GM12878 (cell line): ENCODE data around the gene CLPX. TPM values are rescaled to one million over a fixed set of nuclear protein-coding genes. Genes with fewer than 3 reads are reported as not detected.

Experiments used
- ATAC-seq: fragments of 200-7000 bp; cut with Tn5 transposase; 3 replicates; pipeline ENCODE4 v1.9.1; 2020; ENCODE audit warnings: mild to moderate bottlenecking, moderate library complexity
- BruUV-seq: library from RNA; stranded (reverse); fragments of 400-500 nt; replicated peaks from 2 replicates; lab custom pipeline; 2021; lab: Mats Ljungman, UMichigan
- CTCF ChIA-PET: fragments of 300-600 bp; sonication (Branson Sonifier 250); formaldehyde crosslinking; extraction: SDS; loops from one replicate; lab custom pipeline; 2021; ENCODE audit warnings: inconsistent platforms; lab: Yijun Ruan, JAX
- POLR2A ChIA-PET: fragments of 350-600 bp; formaldehyde crosslinking; extraction: SDS; loops from one replicate; lab custom pipeline; 2021; ENCODE audit warnings: inconsistent platforms; lab: Charles Lee
- RAD21 ChIA-PET: fragments of 300-600 bp; sonication (Branson Sonifier 250); formaldehyde crosslinking; loops from one replicate; lab custom pipeline; 2023; ENCODE audit warnings: antibody characterized with exemption; ENCODE audit not compliant: unreplicated experiment; lab: Charles Lee
- SMC1A ChIA-PET: fragments of 300-600 bp; sonication (Branson Sonifier 250); formaldehyde crosslinking; loops from one replicate; lab custom pipeline; 2023; ENCODE audit not compliant: unreplicated experiment, uncharacterized antibody; lab: Charles Lee
- DNase-seq: peaks from one replicate; pipeline ENCODE4 v3.0.0-alpha.2; 2011; ENCODE audit warnings: low read depth, low spot score
- FAIRE-seq: peaks from 3 replicates; lab custom pipeline; 2011; peaks lifted over from hg19 to GRCh38; lab: Jason Lieb, UNC
- H2AFZ ChIP-seq: 2 replicates; pipeline ENCODE4 v1.6.0; 2011; ENCODE audit warnings: low read depth, low read length, control low read depth; ENCODE audit not compliant: control insufficient read depth
- H3K27ac ChIP-seq: 2 replicates; pipeline ENCODE4 v1.5.1; 2011; ENCODE audit warnings: control low read depth; ENCODE audit not compliant: control insufficient read depth, insufficient read depth
- H3K27me3 ChIP-seq, 2 experiments: replicated peaks in 1 of 2; 2 replicates each; pipeline versions ENCODE4 v1.6.0 to v1.6.1; 2011; ENCODE audit warnings: low read length in 1 of 2; ENCODE audit not compliant: control insufficient read depth in 2 of 2, insufficient read depth in 2 of 2
- H3K36me3 ChIP-seq, 2 experiments: 2 replicates each; pipeline ENCODE4 v1.5.1; 2011; ENCODE audit warnings: low read length in 1 of 2; ENCODE audit not compliant: control insufficient read depth in 2 of 2, insufficient read depth in 2 of 2
- H3K4me1 ChIP-seq: 2 replicates; pipeline ENCODE4 v1.6.1; 2011; ENCODE audit warnings: mild to moderate bottlenecking, low read length, moderate library complexity, mixed read lengths; ENCODE audit not compliant: control insufficient read depth, insufficient read depth
- H3K4me2 ChIP-seq: 2 replicates; pipeline ENCODE4 v1.6.0; 2011; ENCODE audit warnings: control low read depth; ENCODE audit not compliant: control insufficient read depth, insufficient read depth
- H3K4me3 ChIP-seq: fragments of 200-600 bp; sonication (generic); 2 replicates; pipeline ENCODE4 v1.5.1; 2016
- H3K79me2 ChIP-seq: 2 replicates; pipeline ENCODE4 v1.6.0; 2011; ENCODE audit warnings: low read length; ENCODE audit not compliant: control insufficient read depth, insufficient read depth
- H3K9ac ChIP-seq: 2 replicates; pipeline ENCODE4 v1.8.0; 2011; ENCODE audit warnings: low read length, control low read depth, mixed read lengths; ENCODE audit not compliant: control insufficient read depth, insufficient read depth
- H3K9me3 ChIP-seq: replicated peaks from 3 replicates; pipeline ENCODE4 v1.5.1; 2011; ENCODE audit warnings: mild to moderate bottlenecking, low read length; ENCODE audit not compliant: control insufficient read depth, insufficient read depth
- H4K20me1 ChIP-seq: 2 replicates; pipeline ENCODE4 v1.6.0; 2011; ENCODE audit not compliant: control insufficient read depth, insufficient read depth
- HDGF ChIP-seq: fragments of 450-650 bp; IDR thresholded peaks from 2 replicates; pipeline ENCODE4 v1.6.1; 2016; ENCODE audit warnings: antibody characterized with exemption
- MTA2 ChIP-seq: fragments of 450-650 bp; IDR thresholded peaks from 2 replicates; pipeline ENCODE4 v1.6.1; 2016; ENCODE audit warnings: low read depth, mild to moderate bottlenecking, moderate library complexity
- RAD51 ChIP-seq: fragments of 450-650 bp; IDR thresholded peaks from 2 replicates; pipeline ENCODE4 v1.6.1; 2016; ENCODE audit warnings: moderate library complexity, mild to moderate bottlenecking, inconsistent platforms
- RUNX3 ChIP-seq: IDR thresholded peaks from 2 replicates; pipeline ENCODE4 v1.6.1; 2012; ENCODE audit warnings: low read length, inconsistent platforms
- SUZ12 ChIP-seq: fragments of 200-600 bp; sonication (generic); IDR thresholded peaks from one replicate; pipeline ENCODE4 v1.6.1; 2018; ENCODE audit warnings: antibody characterized with exemption, mild to moderate bottlenecking; ENCODE audit not compliant: unreplicated experiment
- TCF12 ChIP-seq: IDR thresholded peaks from 2 replicates; pipeline ENCODE4 v1.6.1; 2011; ENCODE audit warnings: low read depth, mild to moderate bottlenecking, low read length
- TCF3 ChIP-seq: IDR thresholded peaks from 2 replicates; pipeline ENCODE4 v1.6.1; 2012; ENCODE audit warnings: low read depth, mild to moderate bottlenecking, low read length, borderline replicate concordance; ENCODE audit not compliant: insufficient read depth
- YY1 ChIP-seq: IDR thresholded peaks from 2 replicates; pipeline ENCODE4 v1.6.1; 2011; ENCODE audit warnings: low read depth, mild to moderate bottlenecking, low read length
- ZNF217 ChIP-seq: fragments of 450-650 bp; IDR thresholded peaks from 2 replicates; pipeline ENCODE4 v1.6.1; 2017; ENCODE audit warnings: antibody characterized with exemption, mild to moderate bottlenecking
- whole genome bisulfite sequencing: methylation state at CpG from one replicate; pipeline ENCODE4 v1.1.6; 2016; ENCODE audit warnings: low lambda C conversion rate; ENCODE audit not compliant: insufficient replicate concordance, insufficient coverage; ENCODE audit errors: missing lambda C conversion rate; 5-methylcytosine and 5-hydroxymethylcytosine counted together
- in situ Hi-C: fragments of 300-500 bp; cut with MboI; formaldehyde crosslinking; loops from 9 replicates; pipeline ENCODE4 v1.14.3; 2018; ENCODE audit warnings: mixed read lengths
- intact Hi-C: fragments of 100-400 bp; cut with micrococcal nuclease; formaldehyde crosslinking; loops from one replicate; pipeline ENCODE4 v1.14.2; 2022; ENCODE audit not compliant: unreplicated experiment
- polyA plus RNA-seq, 11 experiments: library from polyadenylated mRNA; depleted of rRNA in 4 of 11; unstranded in 6 of 11; stranded (reverse) in 5 of 11; fragments of >200 nt; fragmentation: Nextera tagmentation in 4 of 11; fragmentation: Illumina TruSeq in 1 of 11; extraction: Ambion mirVana in 4 of 11; extraction: Trizol in 1 of 11; gene quantifications; 1 replicate in 1 of 11; 2 replicates in 10 of 11; pipeline versions ENCODE4 v1.2.1 to v1.2.3, GENCODE V29; 2011 to 2016; ENCODE audit warnings: inconsistent platforms in 2 of 11, missing spikeins in 2 of 11, low read depth in 1 of 11
- total RNA-seq, 4 experiments: library from RNA; depleted of rRNA in 3 of 4; stranded (reverse); fragments of >200 nt in 3 of 4; fragmentation: Illumina TruSeq in 1 of 4; extraction: Trizol in 1 of 4; gene quantifications; 2 replicates each; pipeline versions ENCODE4 v1.2.1 to v1.2.3, GENCODE V29; 2013 to 2021
- TF ChIP-seq, protein P1 (sequence below): fragments of 450-650 bp; formaldehyde crosslinking; IDR thresholded peaks from 2 replicates; pipeline ENCODE4 v1.4.0; 2022; ENCODE audit warnings: mild to moderate bottlenecking, moderate library complexity
- TF ChIP-seq, protein P2 (sequence below): IDR thresholded peaks from 2 replicates; pipeline ENCODE4 v1.6.1; 2012; ENCODE audit warnings: improper control_type of control experiment, low read depth, low read length; ENCODE audit not compliant: insufficient replicate concordance
- TF ChIP-seq, protein P3 (sequence below): fragments of 450-650 bp; IDR thresholded peaks from 2 replicates; pipeline ENCODE4 v1.6.1; 2017; ENCODE audit warnings: mild to moderate bottlenecking

Gene CLPX
- total and polyA plus RNA-seq, 10 of the 15 experiments (the other 5 are each of a cell fraction or from before 2014, with no cell fraction given) = 10.1 to 57.4 (median 31.3) TPM

GRCh38 chr15:65110676-65111292 is 74.4 kb downstream of the CLPX start (continued):
- TF ChIP-seq, protein P1, sequence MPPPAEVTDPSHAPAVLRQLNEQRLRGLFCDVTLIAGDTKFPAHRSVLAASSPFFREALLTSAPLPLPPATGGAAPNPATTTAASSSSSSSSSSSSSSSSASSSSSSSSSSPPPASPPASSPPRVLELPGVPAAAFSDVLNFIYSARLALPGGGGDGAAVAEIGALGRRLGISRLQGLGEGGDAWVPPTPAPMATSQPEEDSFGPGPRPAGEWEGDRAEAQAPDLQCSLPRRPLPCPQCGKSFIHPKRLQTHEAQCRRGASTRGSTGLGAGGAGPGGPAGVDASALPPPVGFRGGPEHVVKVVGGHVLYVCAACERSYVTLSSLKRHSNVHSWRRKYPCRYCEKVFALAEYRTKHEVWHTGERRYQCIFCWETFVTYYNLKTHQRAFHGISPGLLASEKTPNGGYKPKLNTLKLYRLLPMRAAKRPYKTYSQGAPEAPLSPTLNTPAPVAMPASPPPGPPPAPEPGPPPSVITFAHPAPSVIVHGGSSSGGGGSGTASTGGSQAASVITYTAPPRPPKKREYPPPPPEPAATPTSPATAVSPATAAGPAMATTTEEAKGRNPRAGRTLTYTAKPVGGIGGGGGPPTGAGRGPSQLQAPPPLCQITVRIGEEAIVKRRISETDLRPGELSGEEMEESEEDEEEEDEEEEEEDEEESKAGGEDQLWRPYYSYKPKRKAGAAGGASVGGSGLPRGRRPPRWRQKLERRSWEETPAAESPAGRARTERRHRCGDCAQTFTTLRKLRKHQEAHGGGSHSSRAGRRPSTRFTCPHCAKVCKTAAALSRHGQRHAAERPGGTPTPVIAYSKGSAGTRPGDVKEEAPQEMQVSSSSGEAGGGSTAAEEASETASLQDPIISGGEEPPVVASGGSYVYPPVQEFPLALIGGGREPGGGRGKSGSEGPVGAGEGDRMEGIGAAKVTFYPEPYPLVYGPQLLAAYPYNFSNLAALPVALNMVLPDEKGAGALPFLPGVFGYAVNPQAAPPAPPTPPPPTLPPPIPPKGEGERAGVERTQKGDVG (CRISPR knock-in tag) = no peak
- TF ChIP-seq ZNF217 (no peak), TCF12 (no peak), HDGF (no peak)

GRCh38 chr15:65106011-65106590 is 79.0 kb downstream of the CLPX start:
- Histone ChIP-seq H3K36me3 (peaks cover 0 to 12% of the 10 kb centered on the region in 2 experiments; a peak in 2 of 4 replicates), H4K20me1 (no peaks in the 10 kb centered on the region), H3K9me3 (no peaks in the 10 kb centered on the region), H2AFZ (no peak overlapping the region), H3K4me2 (no peak overlapping the region), H3K4me1 (no peaks in the 10 kb centered on the region), H3K27me3 (no peaks in the 10 kb centered on the region), H3K79me2 (no peaks in the 10 kb centered on the region), H3K9ac (no peak overlapping the region), H3K4me3 (no peak overlapping the region), H3K27ac (no peak overlapping the region)
- ChIA-PET POLR2A (no interaction called here), CTCF (interaction anchor here (1.3 kb wide), 1 partner anchor 215 kb away, joined by 3 read pairs; no protein-coding TSS in a partner anchor), SMC1A (interaction anchor here (0.9 to 1.4 kb wide), 2 partner anchors 25 to 72 kb away, joined by 3 read pairs; no protein-coding TSS in a partner anchor), RAD21 (no interaction called here)
- in situ Hi-C loops = no loop called here
- ATAC-seq = no peak
- 58% methylated on average over 6 of the region's 6 CpGs for WGBS
- intact Hi-C loops = no loop called here
- DNase-seq = no peak
- no TSS peak for BruUV-seq
- FAIRE-seq = no peak
- TF ChIP-seq YY1 (no peak), MTA2 (no peak), SUZ12 (no peak), TCF3 (no peak), RUNX3 (no peak), RAD51 (no peak)
- TF ChIP-seq, protein P2, sequence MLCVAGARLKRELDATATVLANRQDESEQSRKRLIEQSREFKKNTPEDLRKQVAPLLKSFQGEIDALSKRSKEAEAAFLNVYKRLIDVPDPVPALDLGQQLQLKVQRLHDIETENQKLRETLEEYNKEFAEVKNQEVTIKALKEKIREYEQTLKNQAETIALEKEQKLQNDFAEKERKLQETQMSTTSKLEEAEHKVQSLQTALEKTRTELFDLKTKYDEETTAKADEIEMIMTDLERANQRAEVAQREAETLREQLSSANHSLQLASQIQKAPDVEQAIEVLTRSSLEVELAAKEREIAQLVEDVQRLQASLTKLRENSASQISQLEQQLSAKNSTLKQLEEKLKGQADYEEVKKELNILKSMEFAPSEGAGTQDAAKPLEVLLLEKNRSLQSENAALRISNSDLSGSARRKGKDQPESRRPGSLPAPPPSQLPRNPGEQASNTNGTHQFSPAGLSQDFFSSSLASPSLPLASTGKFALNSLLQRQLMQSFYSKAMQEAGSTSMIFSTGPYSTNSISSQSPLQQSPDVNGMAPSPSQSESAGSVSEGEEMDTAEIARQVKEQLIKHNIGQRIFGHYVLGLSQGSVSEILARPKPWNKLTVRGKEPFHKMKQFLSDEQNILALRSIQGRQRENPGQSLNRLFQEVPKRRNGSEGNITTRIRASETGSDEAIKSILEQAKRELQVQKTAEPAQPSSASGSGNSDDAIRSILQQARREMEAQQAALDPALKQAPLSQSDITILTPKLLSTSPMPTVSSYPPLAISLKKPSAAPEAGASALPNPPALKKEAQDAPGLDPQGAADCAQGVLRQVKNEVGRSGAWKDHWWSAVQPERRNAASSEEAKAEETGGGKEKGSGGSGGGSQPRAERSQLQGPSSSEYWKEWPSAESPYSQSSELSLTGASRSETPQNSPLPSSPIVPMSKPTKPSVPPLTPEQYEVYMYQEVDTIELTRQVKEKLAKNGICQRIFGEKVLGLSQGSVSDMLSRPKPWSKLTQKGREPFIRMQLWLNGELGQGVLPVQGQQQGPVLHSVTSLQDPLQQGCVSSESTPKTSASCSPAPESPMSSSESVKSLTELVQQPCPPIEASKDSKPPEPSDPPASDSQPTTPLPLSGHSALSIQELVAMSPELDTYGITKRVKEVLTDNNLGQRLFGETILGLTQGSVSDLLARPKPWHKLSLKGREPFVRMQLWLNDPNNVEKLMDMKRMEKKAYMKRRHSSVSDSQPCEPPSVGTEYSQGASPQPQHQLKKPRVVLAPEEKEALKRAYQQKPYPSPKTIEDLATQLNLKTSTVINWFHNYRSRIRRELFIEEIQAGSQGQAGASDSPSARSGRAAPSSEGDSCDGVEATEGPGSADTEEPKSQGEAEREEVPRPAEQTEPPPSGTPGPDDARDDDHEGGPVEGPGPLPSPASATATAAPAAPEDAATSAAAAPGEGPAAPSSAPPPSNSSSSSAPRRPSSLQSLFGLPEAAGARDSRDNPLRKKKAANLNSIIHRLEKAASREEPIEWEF = no peak
- TF ChIP-seq, protein P3, sequence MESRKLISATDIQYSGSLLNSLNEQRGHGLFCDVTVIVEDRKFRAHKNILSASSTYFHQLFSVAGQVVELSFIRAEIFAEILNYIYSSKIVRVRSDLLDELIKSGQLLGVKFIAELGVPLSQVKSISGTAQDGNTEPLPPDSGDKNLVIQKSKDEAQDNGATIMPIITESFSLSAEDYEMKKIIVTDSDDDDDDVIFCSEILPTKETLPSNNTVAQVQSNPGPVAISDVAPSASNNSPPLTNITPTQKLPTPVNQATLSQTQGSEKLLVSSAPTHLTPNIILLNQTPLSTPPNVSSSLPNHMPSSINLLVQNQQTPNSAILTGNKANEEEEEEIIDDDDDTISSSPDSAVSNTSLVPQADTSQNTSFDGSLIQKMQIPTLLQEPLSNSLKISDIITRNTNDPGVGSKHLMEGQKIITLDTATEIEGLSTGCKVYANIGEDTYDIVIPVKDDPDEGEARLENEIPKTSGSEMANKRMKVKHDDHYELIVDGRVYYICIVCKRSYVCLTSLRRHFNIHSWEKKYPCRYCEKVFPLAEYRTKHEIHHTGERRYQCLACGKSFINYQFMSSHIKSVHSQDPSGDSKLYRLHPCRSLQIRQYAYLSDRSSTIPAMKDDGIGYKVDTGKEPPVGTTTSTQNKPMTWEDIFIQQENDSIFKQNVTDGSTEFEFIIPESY = no peak
